AG09319 (cell line): ENCODE data around the gene TRIM44.

Experiments used
- DNase-seq: peaks from one replicate; pipeline ENCODE4 v3.0.0-alpha.2; 2010; ENCODE audit warnings: low read depth; ENCODE audit errors: extremely low read depth
- TF ChIP-seq, protein P1 (sequence below): IDR thresholded peaks from 2 replicates; pipeline ENCODE4 v1.5.1; 2011; ENCODE audit warnings: low read depth, mild to moderate bottlenecking, inconsistent platforms, low read length, moderate library complexity

The TRIM44 gene

DNA sequence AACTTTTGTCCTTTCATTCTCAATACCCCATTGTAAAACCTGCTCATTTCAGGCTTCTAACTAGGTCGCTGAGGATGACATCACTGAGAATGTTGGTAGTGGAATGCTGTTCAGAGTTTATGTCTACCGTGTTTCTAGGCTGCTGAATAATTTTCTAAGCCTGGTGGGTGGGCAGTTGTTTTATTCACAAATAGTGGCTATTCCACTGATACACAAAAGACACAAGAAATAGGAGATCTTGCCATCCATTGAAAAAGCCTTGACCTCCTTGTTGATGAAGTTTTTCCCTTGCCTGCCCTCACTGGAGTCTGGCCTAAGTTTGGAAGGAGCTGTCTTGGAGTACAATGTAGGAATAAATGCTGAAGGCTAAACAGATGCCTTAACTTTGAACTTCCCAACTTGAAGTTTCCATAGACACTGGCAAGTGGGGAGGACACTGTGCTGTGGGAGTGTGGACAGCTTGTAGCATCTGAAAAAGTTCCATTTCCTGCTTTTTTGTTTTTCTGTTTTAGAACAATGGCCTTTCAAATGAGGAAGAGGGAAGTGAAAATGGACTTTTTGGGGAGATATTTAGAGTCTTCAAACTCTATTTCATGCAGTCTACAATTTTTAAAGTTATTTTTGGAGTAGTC lies 59.2 kb downstream of the TRIM44 start:
- DNase-seq: no peak
- TF ChIP-seq, protein P1, sequence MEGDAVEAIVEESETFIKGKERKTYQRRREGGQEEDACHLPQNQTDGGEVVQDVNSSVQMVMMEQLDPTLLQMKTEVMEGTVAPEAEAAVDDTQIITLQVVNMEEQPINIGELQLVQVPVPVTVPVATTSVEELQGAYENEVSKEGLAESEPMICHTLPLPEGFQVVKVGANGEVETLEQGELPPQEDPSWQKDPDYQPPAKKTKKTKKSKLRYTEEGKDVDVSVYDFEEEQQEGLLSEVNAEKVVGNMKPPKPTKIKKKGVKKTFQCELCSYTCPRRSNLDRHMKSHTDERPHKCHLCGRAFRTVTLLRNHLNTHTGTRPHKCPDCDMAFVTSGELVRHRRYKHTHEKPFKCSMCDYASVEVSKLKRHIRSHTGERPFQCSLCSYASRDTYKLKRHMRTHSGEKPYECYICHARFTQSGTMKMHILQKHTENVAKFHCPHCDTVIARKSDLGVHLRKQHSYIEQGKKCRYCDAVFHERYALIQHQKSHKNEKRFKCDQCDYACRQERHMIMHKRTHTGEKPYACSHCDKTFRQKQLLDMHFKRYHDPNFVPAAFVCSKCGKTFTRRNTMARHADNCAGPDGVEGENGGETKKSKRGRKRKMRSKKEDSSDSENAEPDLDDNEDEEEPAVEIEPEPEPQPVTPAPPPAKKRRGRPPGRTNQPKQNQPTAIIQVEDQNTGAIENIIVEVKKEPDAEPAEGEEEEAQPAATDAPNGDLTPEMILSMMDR: no peak

DNA sequence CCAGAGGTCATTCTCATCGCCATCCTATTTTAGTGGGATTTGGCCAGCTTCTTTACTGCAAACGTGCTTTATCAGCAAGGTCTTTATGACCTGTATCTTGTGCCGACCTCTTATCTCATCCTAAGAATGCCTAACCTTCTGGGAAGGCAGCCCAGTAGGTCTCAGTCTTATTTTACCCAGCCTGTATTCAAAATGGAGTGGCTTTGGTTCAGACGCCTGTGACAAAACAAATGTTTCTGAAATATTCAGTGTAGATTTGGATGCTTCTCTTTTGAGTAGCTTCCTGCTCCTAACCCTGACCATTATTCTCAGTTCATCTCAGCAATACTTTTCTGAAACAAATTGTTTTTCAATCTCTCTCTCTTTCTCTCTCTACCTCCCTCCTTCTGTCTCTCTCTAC lies 60.1 kb downstream of the TRIM44 start:
- TF ChIP-seq, protein P1: no peak
- DNase-seq: no peak

DNA sequence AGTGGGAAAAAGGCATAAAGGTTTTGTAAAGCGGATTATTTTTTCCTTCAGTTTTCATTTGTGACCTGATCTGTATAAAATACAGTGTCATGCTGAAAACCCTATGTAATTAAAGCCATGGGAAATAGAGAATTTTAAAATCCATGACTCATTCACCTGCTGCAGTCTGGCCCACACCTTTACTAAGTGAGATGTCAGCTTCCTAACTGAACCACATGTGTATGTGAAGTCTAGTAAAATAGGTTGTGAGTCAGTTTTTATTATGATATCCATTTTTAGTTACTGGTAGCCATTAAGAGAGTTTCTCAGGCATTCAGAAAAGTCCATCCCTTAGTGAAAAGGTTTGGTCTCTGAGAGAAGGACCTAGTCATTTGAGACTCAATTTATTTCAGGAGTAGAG lies 60.9 kb downstream of the TRIM44 start:
- TF ChIP-seq, protein P1: no peak
- no peak for DNase-seq

DNA sequence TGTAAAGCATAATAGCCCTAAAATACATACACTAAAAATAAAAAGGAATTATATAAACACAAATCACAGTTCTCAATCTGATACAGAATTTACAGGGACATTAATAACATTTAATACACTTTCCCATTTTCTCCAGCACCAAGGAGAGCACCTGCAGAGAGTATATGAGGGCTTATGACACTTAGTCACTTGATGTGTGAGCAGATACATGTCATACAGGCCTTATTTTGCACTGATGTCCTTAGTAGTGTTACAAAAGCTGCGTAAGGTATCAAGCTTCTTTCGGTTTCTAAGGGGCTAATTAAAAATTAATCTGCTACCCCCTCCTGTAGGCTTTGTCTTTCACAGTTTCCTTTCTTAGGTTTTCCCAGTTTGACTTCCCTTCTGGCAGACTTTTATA lies 61.3 kb downstream of the TRIM44 start:
- DNase-seq: no peak

DNA sequence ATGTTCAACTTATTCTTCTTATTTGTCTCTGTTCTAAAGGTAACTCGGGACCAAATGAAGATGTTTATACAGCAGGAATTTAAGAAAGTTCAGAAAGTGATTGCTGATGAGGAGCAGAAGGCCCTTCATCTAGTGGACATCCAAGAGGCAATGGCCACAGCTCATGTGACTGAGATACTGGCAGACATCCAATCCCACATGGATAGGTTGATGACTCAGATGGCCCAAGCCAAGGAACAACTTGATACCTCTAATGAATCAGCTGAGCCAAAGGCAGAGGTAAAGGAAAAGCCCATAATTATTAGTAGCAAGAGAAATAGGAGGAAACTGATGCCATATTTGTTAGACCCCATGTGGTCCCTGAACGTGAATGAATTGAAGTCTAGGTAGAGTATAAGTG lies 63.3 kb downstream of the TRIM44 start:
- TF ChIP-seq, protein P1: no peak
- no peak for DNase-seq

More for the DNA sequence above, 61.3 kb downstream of the TRIM44 start:
- TF ChIP-seq, protein P1: no peak

DNA sequence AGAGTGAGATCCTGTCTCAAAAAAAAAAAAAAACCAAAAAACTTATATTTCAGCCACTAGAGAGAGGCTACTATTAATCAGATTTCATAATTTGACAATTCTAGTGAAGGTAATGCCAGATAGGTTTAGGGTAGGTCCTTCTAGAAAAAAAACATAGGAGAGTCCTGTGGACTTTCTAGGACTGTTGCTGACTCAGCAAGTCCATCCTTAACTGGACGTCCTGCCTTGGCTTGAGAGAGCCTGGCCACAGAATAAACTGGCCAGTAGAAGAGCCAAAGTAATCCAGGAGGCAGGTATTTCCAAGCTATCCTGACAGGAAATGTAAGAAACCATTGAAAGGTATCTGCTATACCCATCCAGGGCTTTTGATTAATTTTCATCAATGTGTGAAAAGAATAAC lies 64.6 kb downstream of the TRIM44 start:
- no peak for DNase-seq

DNA sequence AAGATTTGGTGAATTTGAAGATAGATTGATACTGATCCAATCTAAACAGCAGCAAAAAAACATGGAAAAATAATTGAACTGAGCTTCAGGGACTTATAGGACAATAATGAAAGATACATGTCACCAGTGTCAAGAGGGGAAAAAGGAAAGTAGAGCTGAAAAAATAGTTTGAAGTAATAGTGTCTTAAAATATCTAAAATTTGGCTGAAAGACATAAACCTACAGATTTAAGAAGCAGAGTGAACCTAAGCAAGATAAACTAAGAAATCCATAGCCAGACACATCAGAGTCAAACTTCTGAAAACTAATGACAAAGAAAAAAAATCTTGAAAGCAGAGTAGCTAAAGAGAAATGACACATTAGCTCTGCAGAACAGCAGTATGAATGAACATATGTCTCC lies 67.7 kb downstream of the TRIM44 start:
- TF ChIP-seq, protein P1: no peak
- no peak for DNase-seq

More for the DNA sequence above, 64.6 kb downstream of the TRIM44 start:
- TF ChIP-seq, protein P1: no peak
